ENCODE measurements around the gene F10.
"Not testable (repeated sequence)": the region's sequence is repeated elsewhere in the genome, so short reads cannot be mapped to it uniquely, and the experiment has no call there.

The F10 gene

GRCh38 chr13:113091211-113091771 is 31.3 kb upstream of the F10 start:
- no peaks in the 10 kb centered on the region for H3K27me3 Mint-ChIP-seq
- no peak for ATAC-seq (replicated peaks)
- H3K9me3 Mint-ChIP-seq = no peaks in the 10 kb centered on the region

GRCh38 chr13:113091891-113092775 is 30.5 kb upstream of the F10 start:
- DNase-seq = no peak
- Mint-ChIP-seq H3K4me1 (no peaks in the 10 kb centered on the region), H3K36me3 (peaks cover 5 to 16% of the 10 kb centered on the region in 2 donors), H3K27ac (no peak overlapping the region), H3K9me3 (no peaks in the 10 kb centered on the region), H3K27me3 (no peaks in the 10 kb centered on the region), H3K4me3 (no peak overlapping the region)
- no peak for ATAC-seq (replicated peaks)

More at GRCh38 chr13:113091211-113091771, 31.3 kb upstream of the F10 start:
- Mint-ChIP-seq H3K36me3 (peaks cover 5 to 16% of the 10 kb centered on the region in 2 donors), H3K4me3 (no peak overlapping the region), H3K27ac (no peak overlapping the region), H3K4me1 (no peaks in the 10 kb centered on the region)
- no peak for DNase-seq

GRCh38 chr13:113092776-113093579 is 29.6 kb upstream of the F10 start:
- Mint-ChIP-seq H3K4me1 (no peaks in the 10 kb centered on the region), H3K4me3 (no peak overlapping the region), H3K36me3 (peaks cover 5 to 11% of the 10 kb centered on the region in 2 donors), H3K27ac (no peak overlapping the region), H3K27me3 (no peaks in the 10 kb centered on the region), H3K9me3 (no peaks in the 10 kb centered on the region)
- no peak for DNase-seq
- ATAC-seq (replicated peaks) = no peak

GRCh38 chr13:113093580-113094409 is 28.8 kb upstream of the F10 start:
- no peak overlapping the region for H3K27ac Mint-ChIP-seq
- no peak for DNase-seq
- H3K4me1 Mint-ChIP-seq = no peaks in the 10 kb centered on the region

GRCh38 chr13:113094410-113094800 is 28.2 kb upstream of the F10 start:
- peaks cover 3 to 8% of the 10 kb centered on the region in 2 donors for H3K36me3 Mint-ChIP-seq
- DNase-seq = no peak
- no peak overlapping the region for H3K4me3 Mint-ChIP-seq
- no peaks in the 10 kb centered on the region for H3K4me1 Mint-ChIP-seq
- H3K27ac Mint-ChIP-seq = no peak overlapping the region
- H3K27me3 Mint-ChIP-seq = no peaks in the 10 kb centered on the region
- no peaks in the 10 kb centered on the region for H3K9me3 Mint-ChIP-seq
- no peak for ATAC-seq (replicated peaks)

More at GRCh38 chr13:113093580-113094409, 28.8 kb upstream of the F10 start:
- Mint-ChIP-seq H3K27me3 (no peaks in the 10 kb centered on the region), H3K36me3 (peaks cover 3 to 9% of the 10 kb centered on the region in 2 donors), H3K9me3 (no peaks in the 10 kb centered on the region), H3K4me3 (no peak overlapping the region)
- no peak for ATAC-seq (replicated peaks)

- no peaks in the 10 kb centered on the region for H3K4me1 Mint-ChIP-seq
Measured at GRCh38 chr13:113095146-113096051, 27.2 kb upstream of the F10 start.

GRCh38 chr13:113096052-113096744 is 26.4 kb upstream of the F10 start:
- H3K36me3 Mint-ChIP-seq = peaks cover 3 to 5% of the 10 kb centered on the region in 2 donors

More at GRCh38 chr13:113095146-113096051, 27.2 kb upstream of the F10 start:
- H3K36me3 Mint-ChIP-seq = peaks cover 3 to 8% of the 10 kb centered on the region in 2 donors
- no peak overlapping the region for H3K4me3 Mint-ChIP-seq
- H3K9me3 Mint-ChIP-seq = no peaks in the 10 kb centered on the region
- no peaks in the 10 kb centered on the region for H3K27me3 Mint-ChIP-seq
- DNase-seq (no peak), ATAC-seq (replicated peaks) (no peak)
- no peak overlapping the region for H3K27ac Mint-ChIP-seq

GRCh38 chr13:113096745-113097305 is 25.8 kb upstream of the F10 start:
- ATAC-seq (replicated peaks) (no peak), DNase-seq (no peak)
- H3K4me3 Mint-ChIP-seq = no peak overlapping the region
- H3K36me3 Mint-ChIP-seq = peaks cover 3% of the 10 kb centered on the region in 2 donors
- no peaks in the 10 kb centered on the region for H3K9me3 Mint-ChIP-seq
- H3K4me1 Mint-ChIP-seq = no peaks in the 10 kb centered on the region
- H3K27ac Mint-ChIP-seq = no peak overlapping the region
- H3K27me3 Mint-ChIP-seq = no peaks in the 10 kb centered on the region

More at GRCh38 chr13:113096052-113096744, 26.4 kb upstream of the F10 start:
- H3K9me3 Mint-ChIP-seq = no peaks in the 10 kb centered on the region
- DNase-seq = no peak
- no peaks in the 10 kb centered on the region for H3K27me3 Mint-ChIP-seq
- no peak for ATAC-seq (replicated peaks)
- no peak overlapping the region for H3K27ac Mint-ChIP-seq
- H3K4me1 Mint-ChIP-seq = no peaks in the 10 kb centered on the region
- no peak overlapping the region for H3K4me3 Mint-ChIP-seq

GRCh38 chr13:113097651-113098050 is 24.9 kb upstream of the F10 start:
- Mint-ChIP-seq H3K27ac (no peak overlapping the region), H3K4me1 (no peaks in the 10 kb centered on the region), H3K36me3 (peaks cover 3% of the 10 kb centered on the region in 2 donors), H3K4me3 (no peak overlapping the region), H3K27me3 (peaks cover 0 to 2% of the 10 kb centered on the region in 2 donors), H3K9me3 (no peaks in the 10 kb centered on the region)
- no peak for DNase-seq
- ATAC-seq (replicated peaks) = no peak

GRCh38 chr13:113098162-113098732 is 24.4 kb upstream of the F10 start:
- Mint-ChIP-seq H3K27me3 (peaks cover 0 to 7% of the 10 kb centered on the region in 2 donors), H3K9me3 (no peaks in the 10 kb centered on the region), H3K36me3 (peaks cover 3% of the 10 kb centered on the region in 2 donors), H3K4me1 (no peaks in the 10 kb centered on the region), H3K27ac (no peak overlapping the region), H3K4me3 (no peak overlapping the region)
- no peak for DNase-seq
- no peak for ATAC-seq (replicated peaks)

GRCh38 chr13:113099142-113099541 is 23.5 kb upstream of the F10 start:
- ATAC-seq (replicated peaks) (no peak), DNase-seq (no peak)
- peaks cover 3% of the 10 kb centered on the region in 2 donors for H3K36me3 Mint-ChIP-seq
- H3K9me3 Mint-ChIP-seq = no peaks in the 10 kb centered on the region
- H3K4me3 Mint-ChIP-seq = no peak overlapping the region
- no peaks in the 10 kb centered on the region for H3K4me1 Mint-ChIP-seq
- peaks cover 1 to 7% of the 10 kb centered on the region in 2 donors for H3K27me3 Mint-ChIP-seq
- no peak overlapping the region for H3K27ac Mint-ChIP-seq

- not testable (repeated sequence) for H3K4me1 Mint-ChIP-seq; H3K4me3 Mint-ChIP-seq; DNase-seq; H3K9me3 Mint-ChIP-seq; H3K27ac Mint-ChIP-seq; ATAC-seq (replicated peaks); H3K36me3 Mint-ChIP-seq
- H3K27me3 Mint-ChIP-seq = peaks cover 9 to 14% of the 10 kb centered on the region in 2 donors
Measured at GRCh38 chr13:113102302-113102701, 20.3 kb upstream of the F10 start.
